ENCODE data around the gene MIOS. TPM values are rescaled to one million over a fixed set of nuclear protein-coding genes. Genes with fewer than 3 reads are reported as not detected.
A peak's percentile ranks its signal among the peaks of the same experiment; 100 is the strongest.

MIOS gene
- total and polyA plus RNA-seq, 11 donors = 5.7 to 30.8 (median 22.3) TPM

DNA sequence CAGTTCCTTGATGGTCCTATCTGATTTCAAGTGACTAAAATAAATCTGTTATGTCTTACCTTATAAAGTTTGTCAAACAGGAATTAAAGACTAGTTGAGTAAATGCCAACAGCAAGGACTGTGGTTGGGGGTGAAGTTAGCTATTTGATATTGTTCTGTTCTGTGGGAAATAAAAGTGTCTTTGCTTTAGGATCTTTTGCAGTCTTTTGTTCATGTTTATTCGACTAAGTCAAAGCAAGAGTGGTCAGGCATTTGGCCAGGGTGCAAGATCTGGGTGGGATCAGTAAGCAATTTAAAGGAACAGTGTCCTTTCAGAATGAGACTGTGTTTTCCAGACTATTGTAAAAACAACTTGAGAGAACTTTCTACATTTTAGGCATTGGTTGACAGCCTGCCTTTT, 31.0 kb upstream of the MIOS start, which contains the start of gene COL28A1:
Gene COL28A1 (minus strand): TSS at position 183 of the 400 bp plus-strand sequence. CDS start 2,998 bp downstream, outside the sequence.
- Histone ChIP-seq H3K36me3 (no peaks in the 10 kb centered on the region), H3K4me1 (peaks cover 0 to 4% (median 0%) of the 10 kb centered on the region in 12 donors), H3K27ac (no peak within 1 kb of the TSS), H3K27me3 (no peaks in the 10 kb centered on the region), H3K9me3 (no peaks in the 10 kb centered on the region), H3K4me3 (peak within 1 kb of the TSS in 4 of 12 donors; percentile 6 to 20 (median 8))
- TF ChIP-seq POLR2A (IDR thresholded peaks at IDR 0.05) = no peak
- TF ChIP-seq, protein P1, sequence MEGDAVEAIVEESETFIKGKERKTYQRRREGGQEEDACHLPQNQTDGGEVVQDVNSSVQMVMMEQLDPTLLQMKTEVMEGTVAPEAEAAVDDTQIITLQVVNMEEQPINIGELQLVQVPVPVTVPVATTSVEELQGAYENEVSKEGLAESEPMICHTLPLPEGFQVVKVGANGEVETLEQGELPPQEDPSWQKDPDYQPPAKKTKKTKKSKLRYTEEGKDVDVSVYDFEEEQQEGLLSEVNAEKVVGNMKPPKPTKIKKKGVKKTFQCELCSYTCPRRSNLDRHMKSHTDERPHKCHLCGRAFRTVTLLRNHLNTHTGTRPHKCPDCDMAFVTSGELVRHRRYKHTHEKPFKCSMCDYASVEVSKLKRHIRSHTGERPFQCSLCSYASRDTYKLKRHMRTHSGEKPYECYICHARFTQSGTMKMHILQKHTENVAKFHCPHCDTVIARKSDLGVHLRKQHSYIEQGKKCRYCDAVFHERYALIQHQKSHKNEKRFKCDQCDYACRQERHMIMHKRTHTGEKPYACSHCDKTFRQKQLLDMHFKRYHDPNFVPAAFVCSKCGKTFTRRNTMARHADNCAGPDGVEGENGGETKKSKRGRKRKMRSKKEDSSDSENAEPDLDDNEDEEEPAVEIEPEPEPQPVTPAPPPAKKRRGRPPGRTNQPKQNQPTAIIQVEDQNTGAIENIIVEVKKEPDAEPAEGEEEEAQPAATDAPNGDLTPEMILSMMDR (IDR thresholded peaks at IDR 0.05) = no peak
- intact Hi-C loops (cut with DNase I) = loop anchor here in 9 of 10 donors (5.0 to 10.0 kb wide), 8 partner anchors 103 to 578 kb away; no protein-coding TSS in a partner anchor
- DNase-seq (peak in 1 of 5 donors; percentile 34), ATAC-seq (no peak)
- WGBS, 4 donors = 21 to 41% (median 30%) methylated on average over 1 of the region's 1 CpG

DNA sequence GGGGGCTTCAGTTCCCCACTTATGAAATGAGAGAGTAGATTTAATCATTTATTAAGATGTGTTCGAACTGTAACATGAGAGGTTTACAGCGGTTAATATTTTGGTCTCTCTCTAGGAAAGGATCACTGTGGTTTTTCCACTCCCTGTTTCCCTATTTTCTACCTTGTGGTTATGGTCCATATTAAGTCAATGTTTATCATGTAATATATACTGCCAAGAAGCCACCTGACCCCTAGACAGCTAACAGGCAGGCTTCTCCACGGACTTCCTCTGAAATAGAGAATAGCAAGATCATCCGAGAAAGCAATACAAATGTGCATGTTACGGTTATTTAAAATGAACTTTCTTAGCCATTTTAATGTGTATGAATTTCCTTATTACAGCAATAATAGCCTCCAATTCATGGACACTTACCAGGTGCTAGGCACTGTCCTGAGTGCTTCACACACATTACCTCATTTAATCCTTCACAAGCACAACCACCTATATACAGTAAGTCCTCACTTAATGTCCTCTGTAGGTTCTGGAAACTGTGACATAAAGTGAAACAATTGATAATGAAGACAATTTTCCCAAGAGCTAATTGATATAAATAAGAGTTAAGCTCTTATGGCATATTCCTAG, 30.2 kb upstream of the MIOS start:
- Histone ChIP-seq H3K36me3 (no peaks in the 10 kb centered on the region), H3K4me1 (peaks cover 0 to 4% (median 0%) of the 10 kb centered on the region in 12 donors), H3K27me3 (no peaks in the 10 kb centered on the region), H3K4me3 (no peak overlapping the region), H3K9me3 (no peaks in the 10 kb centered on the region), H3K27ac (no peak overlapping the region)
- DNase-seq (no peak), ATAC-seq (no peak)
- no peak for TF ChIP-seq POLR2A (IDR thresholded peaks at IDR 0.05)
- TF ChIP-seq, protein P1 (IDR thresholded peaks at IDR 0.05) = no peak
- 87 to 95% (median 88%) methylated on average over 5 of the region's 5 CpGs for WGBS, 4 donors
- intact Hi-C loops (cut with DNase I) = loop anchor here in 9 of 10 donors (5.0 to 10.0 kb wide), 8 partner anchors 104 to 579 kb away; no protein-coding TSS in a partner anchor

DNA sequence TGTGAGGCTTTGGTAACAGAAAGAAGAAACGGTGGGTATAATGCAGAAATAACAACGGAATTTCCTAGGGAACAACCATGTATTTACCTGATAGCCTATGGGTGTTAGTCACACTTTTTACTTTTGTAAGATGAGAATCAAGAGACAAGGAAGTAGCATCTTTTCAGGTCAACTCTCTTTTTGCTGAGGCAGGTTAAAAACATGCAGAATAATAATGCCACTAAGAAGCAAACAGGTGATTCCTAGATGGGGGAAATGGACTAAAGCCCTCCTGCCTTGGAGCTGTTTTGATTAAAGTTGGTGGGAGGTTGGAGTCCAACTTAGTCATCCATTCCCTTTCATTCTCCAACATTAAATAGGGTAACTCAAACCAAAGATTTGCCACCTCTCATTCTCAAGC, 29.0 kb upstream of the MIOS start:
- Histone ChIP-seq H3K4me1 (peaks cover 0 to 4% (median 0%) of the 10 kb centered on the region in 12 donors), H3K4me3 (no peak overlapping the region), H3K36me3 (no peaks in the 10 kb centered on the region), H3K9me3 (no peaks in the 10 kb centered on the region), H3K27me3 (no peaks in the 10 kb centered on the region), H3K27ac (no peak overlapping the region)
- no peak for ATAC-seq
- intact Hi-C loops (cut with DNase I) = loop anchor here in 9 of 10 donors (2.0 to 10.0 kb wide), 9 partner anchors 105 to 580 kb away; no protein-coding TSS in a partner anchor
- DNase-seq = no peak
- no peak for TF ChIP-seq POLR2A (IDR thresholded peaks at IDR 0.05)
- TF ChIP-seq, protein P1 (IDR thresholded peaks at IDR 0.05) = no peak
- WGBS, 4 donors = 83 to 92% (median 90%) methylated on average over 2 of the region's 2 CpGs

DNA sequence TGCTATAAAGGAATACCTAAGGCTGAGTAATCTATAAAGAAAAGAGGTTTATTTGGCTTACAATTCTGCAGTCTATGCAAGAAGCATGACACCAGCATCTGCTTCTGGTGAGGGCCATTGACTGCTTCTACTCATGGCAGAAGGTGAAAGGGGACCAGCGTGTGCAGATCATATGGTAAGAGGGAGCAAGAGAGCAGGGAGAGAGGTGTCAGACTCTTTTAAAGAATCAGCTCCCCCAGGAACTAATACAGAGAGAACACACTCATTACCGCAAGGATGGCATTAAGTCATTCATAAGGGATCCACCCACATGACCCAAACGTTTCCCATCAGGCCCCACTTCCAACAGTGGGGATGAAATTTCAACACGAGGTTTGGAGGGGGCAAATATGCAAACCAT, 27.5 kb upstream of the MIOS start:
- Histone ChIP-seq H3K4me3 (no peak overlapping the region), H3K4me1 (peaks cover 0 to 4% (median 0%) of the 10 kb centered on the region in 12 donors), H3K27me3 (no peaks in the 10 kb centered on the region), H3K9me3 (no peaks in the 10 kb centered on the region), H3K27ac (no peak overlapping the region), H3K36me3 (no peaks in the 10 kb centered on the region)
- 62 to 71% (median 68%) methylated on average over 4 of the region's 4 CpGs for WGBS, 4 donors
- no peak for ATAC-seq
- TF ChIP-seq POLR2A (IDR thresholded peaks at IDR 0.05) = no peak
- TF ChIP-seq, protein P1 (IDR thresholded peaks at IDR 0.05) = no peak
- intact Hi-C loops (cut with DNase I) = loop anchor here in 9 of 10 donors (2.0 to 10.0 kb wide), 9 partner anchors 107 to 582 kb away; no protein-coding TSS in a partner anchor
- DNase-seq = no peak
